HepG2 (cell line): ENCODE measurements around the gene SFXN2. TPM values are rescaled to one million over a fixed set of nuclear protein-coding genes. Genes with fewer than 3 reads are reported as not detected.

ENCODE experiments used
- AGO2 ChIP-seq: fragments of 200-400 bp; formaldehyde crosslinking; optimal IDR thresholded peaks from 2 replicates; pipeline ENCODE3; 2017; ENCODE audit warnings: mild to moderate bottlenecking, low read depth, low read length, moderate library complexity
- ARHGAP35 ChIP-seq: sonication (generic); formaldehyde crosslinking; IDR thresholded peaks from 2 replicates; pipeline ENCODE4 v1.9.0; 2022; ENCODE audit warnings: mild to moderate bottlenecking, inconsistent platforms, moderate library complexity, missing genetic modification reagents, borderline replicate concordance
- HDAC1 ChIP-seq: sonication (generic); formaldehyde crosslinking; IDR thresholded peaks from 2 replicates; pipeline ENCODE4 v1.5.1; 2020; ENCODE audit warnings: mild to moderate bottlenecking, missing genetic modification reagents
- JUN ChIP-seq: sonication (generic); formaldehyde crosslinking; IDR thresholded peaks from 2 replicates; pipeline ENCODE4 v1.4.0; 2020; ENCODE audit warnings: mild to moderate bottlenecking, missing genetic modification reagents
- MTF2 ChIP-seq: sonication (generic); formaldehyde crosslinking; IDR thresholded peaks from 2 replicates; pipeline ENCODE4 v1.5.0; 2020; ENCODE audit warnings: missing genetic modification reagents, borderline replicate concordance
- NCOA1 ChIP-seq: sonication (generic); formaldehyde crosslinking; IDR thresholded peaks from 2 replicates; pipeline ENCODE4 v1.9.0; 2021; ENCODE audit warnings: missing genetic modification reagents
- NR2F1 ChIP-seq, 2 experiments: fragments of 450-650 bp in 1 of 2; formaldehyde crosslinking in 1 of 2; IDR thresholded peaks; 2 replicates each; pipeline versions ENCODE4 v1.5.0 to v1.6.1; 2016 to 2020; ENCODE audit warnings: mild to moderate bottlenecking in 1 of 2, missing compliant biosample characterization in 1 of 2, missing genetic modification reagents in 1 of 2, moderate library complexity in 1 of 2
- RBM39 ChIP-seq: fragments of 200-400 bp; formaldehyde crosslinking; IDR thresholded peaks from one replicate; pipeline ENCODE4 v1.6.1; 2018; ENCODE audit warnings: antibody characterized with exemption, mild to moderate bottlenecking, low read depth, low read length; ENCODE audit not compliant: poor library complexity, severe bottlenecking
- TBX2 ChIP-seq: sonication (generic); formaldehyde crosslinking; IDR thresholded peaks from 2 replicates; pipeline ENCODE4 v1.5.0; 2020; ENCODE audit warnings: missing genetic modification reagents, mild to moderate bottlenecking, borderline replicate concordance
- YEATS2 ChIP-seq: sonication (generic); formaldehyde crosslinking; IDR thresholded peaks from 2 replicates; pipeline ENCODE4 v1.4.0; 2020; ENCODE audit warnings: missing genetic modification reagents, borderline replicate concordance
- ZBTB7B ChIP-seq: sonication (generic); formaldehyde crosslinking; IDR thresholded peaks from 2 replicates; pipeline ENCODE4 v1.4.0; 2020; ENCODE audit warnings: missing genetic modification reagents
- ZNF614 ChIP-seq: IDR thresholded peaks from 2 replicates; pipeline ENCODE4 v1.6.1; 2018; ENCODE audit warnings: missing biosample characterization, missing genetic modification reagents, inconsistent platforms, borderline replicate concordance
- polyA plus RNA-seq, 8 experiments: library from polyadenylated mRNA; depleted of rRNA in 3 of 8; stranded (reverse) in 7 of 8; unstranded in 1 of 8; fragments of >200 nt; fragmentation: Illumina TruSeq in 4 of 8; extraction: Trizol in 4 of 8; gene quantifications; 2 replicates each; pipeline versions ENCODE4 v1.2.1 to v1.2.3, GENCODE V29; 2011 to 2016; ENCODE audit warnings: low read depth in 4 of 8, missing spikeins in 1 of 8, mixed read lengths in 1 of 8; ENCODE audit not compliant: insufficient read depth in 1 of 8
- total RNA-seq, 5 experiments: library from RNA; depleted of rRNA; stranded (reverse); fragments of >200 nt; fragmentation: Illumina TruSeq; extraction: Trizol; gene quantifications; 2 replicates each; pipeline ENCODE4 v1.2.3, GENCODE V29; 2016; ENCODE audit warnings: low read depth in 1 of 5
- TF ChIP-seq, protein P1 (sequence below): IDR thresholded peaks from 2 replicates; pipeline ENCODE4 v1.6.1; 2016; ENCODE audit warnings: low read depth
- TF ChIP-seq, protein P2 (sequence below): sonication (generic); formaldehyde crosslinking; IDR thresholded peaks from 2 replicates; pipeline ENCODE4 v1.5.1; 2020; ENCODE audit warnings: mild to moderate bottlenecking, missing genetic modification reagents
- TF ChIP-seq, protein P3 (sequence below): IDR thresholded peaks from 2 replicates; pipeline ENCODE4 v1.6.1; 2016; ENCODE audit warnings: missing compliant biosample characterization, missing genetic modification reagents, borderline replicate concordance
- TF ChIP-seq, protein P4 (sequence below): sonication (generic); formaldehyde crosslinking; conservative IDR thresholded peaks from 2 replicates; pipeline ENCODE4 v1.4.0; 2020; ENCODE audit warnings: mild to moderate bottlenecking, missing genetic modification reagents, moderate library complexity

Gene SFXN2
- total and polyA plus RNA-seq, 2 of the 13 experiments (the other 11 are each of a cell fraction or from before 2014, with no cell fraction given) = 12.8 to 21.1 TPM

DNA sequence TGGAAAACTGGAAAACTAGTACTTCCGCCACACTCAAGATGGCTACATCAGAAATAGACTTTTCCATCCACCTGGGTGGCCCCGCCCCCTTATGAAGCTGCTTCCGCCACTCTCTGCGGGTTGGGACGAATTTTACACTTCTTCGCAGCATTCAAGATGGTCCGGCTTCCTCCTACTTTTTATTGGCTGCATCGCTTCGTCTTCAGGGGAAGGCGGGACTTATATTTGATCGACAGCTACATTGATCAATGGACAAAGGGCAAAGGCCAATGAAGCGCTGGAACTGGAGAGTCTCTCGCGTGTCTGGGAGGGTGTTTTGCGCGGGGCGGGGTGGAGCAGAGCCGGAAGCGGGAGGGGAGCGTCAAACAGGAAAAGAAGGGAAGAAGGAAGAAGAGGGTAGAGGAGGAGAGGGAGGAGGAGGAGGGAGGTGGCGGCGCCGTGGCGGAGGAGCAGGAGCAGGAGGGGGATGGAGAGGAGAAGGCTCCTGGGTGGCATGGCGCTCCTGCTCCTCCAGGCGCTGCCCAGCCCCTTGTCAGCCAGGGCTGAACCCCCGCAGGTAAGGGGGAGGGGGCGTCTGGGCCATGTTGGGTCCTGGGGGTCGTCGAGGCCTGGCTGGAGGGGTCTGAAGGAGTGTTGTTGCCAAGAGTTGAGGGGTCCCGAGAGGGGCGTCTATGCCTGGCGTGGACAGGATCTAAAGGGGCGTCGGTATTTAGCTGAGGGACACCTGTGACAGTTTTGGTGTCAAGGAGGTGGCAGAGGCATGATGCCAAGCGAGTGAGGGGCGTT, 29.3 kb downstream of the SFXN2 start, which contains the start of gene WBP1L (continued):
- TF ChIP-seq NCOA1 = 0 out of 2 replicates have a peak, but pooled peaks have one; percentile 31
- no peak for TF ChIP-seq NR2F1 (CRISPR knock-in tag; IDR thresholded peaks at IDR 0.05)
- TF ChIP-seq TBX2 (CRISPR knock-in tag) = peak; percentile 31; the same call in 1 of the 2 replicates
- peak; percentile 74 for TF ChIP-seq HDAC1 (CRISPR knock-in tag)
- peak; percentile 85 for TF ChIP-seq AGO2
- TF ChIP-seq, protein P1, sequence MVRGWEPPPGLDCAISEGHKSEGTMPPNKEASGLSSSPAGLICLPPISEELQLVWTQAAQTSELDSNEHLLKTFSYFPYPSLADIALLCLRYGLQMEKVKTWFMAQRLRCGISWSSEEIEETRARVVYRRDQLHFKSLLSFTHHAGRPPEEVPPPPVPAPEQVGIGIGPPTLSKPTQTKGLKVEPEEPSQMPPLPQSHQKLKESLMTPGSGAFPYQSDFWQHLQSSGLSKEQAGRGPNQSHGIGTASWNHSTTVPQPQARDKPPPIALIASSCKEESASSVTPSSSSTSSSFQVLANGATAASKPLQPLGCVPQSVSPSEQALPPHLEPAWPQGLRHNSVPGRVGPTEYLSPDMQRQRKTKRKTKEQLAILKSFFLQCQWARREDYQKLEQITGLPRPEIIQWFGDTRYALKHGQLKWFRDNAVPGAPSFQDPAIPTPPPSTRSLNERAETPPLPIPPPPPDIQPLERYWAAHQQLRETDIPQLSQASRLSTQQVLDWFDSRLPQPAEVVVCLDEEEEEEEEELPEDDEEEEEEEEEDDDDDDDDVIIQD (CRISPR knock-in tag) = peak; percentile 70; the same call in 1 of the 2 replicates
- TF ChIP-seq, protein P2, sequence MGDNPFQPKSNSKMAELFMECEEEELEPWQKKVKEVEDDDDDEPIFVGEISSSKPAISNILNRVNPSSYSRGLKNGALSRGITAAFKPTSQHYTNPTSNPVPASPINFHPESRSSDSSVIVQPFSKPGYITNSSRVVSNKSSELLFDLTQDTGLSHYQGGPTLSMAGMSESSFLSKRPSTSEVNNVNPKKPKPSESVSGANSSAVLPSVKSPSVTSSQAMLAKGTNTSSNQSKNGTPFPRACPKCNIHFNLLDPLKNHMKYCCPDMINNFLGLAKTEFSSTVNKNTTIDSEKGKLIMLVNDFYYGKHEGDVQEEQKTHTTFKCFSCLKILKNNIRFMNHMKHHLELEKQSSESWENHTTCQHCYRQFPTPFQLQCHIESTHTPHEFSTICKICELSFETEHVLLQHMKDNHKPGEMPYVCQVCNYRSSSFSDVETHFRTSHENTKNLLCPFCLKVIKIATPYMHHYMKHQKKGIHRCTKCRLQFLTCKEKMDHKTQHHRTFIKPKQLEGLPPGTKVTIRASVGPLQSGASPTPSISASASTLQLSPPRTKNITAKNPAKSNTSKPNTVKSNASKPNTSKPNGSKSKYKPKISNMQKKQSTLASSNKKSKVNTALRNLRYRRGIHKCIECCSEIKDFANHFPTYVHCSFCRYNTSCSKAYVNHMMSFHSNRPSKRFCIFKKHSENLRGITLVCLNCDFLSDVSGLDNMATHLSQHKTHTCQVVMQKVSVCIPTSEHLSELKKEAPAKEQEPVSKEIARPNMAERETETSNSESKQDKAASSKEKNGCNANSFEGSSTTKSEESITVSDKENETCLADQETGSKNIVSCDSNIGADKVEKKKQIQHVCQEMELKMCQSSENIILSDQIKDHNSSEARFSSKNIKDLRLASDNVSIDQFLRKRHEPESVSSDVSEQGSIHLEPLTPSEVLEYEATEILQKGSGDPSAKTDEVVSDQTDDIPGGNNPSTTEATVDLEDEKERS (CRISPR knock-in tag) = peak; percentile 79; the same call in 1 of the 2 replicates
- TF ChIP-seq, protein P3, sequence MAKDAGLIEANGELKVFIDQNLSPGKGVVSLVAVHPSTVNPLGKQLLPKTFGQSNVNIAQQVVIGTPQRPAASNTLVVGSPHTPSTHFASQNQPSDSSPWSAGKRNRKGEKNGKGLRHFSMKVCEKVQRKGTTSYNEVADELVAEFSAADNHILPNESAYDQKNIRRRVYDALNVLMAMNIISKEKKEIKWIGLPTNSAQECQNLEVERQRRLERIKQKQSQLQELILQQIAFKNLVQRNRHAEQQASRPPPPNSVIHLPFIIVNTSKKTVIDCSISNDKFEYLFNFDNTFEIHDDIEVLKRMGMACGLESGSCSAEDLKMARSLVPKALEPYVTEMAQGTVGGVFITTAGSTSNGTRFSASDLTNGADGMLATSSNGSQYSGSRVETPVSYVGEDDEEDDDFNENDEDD = peak; percentile 72
- TF ChIP-seq JUN (CRISPR knock-in tag) = no peak
- TF ChIP-seq, protein P4, sequence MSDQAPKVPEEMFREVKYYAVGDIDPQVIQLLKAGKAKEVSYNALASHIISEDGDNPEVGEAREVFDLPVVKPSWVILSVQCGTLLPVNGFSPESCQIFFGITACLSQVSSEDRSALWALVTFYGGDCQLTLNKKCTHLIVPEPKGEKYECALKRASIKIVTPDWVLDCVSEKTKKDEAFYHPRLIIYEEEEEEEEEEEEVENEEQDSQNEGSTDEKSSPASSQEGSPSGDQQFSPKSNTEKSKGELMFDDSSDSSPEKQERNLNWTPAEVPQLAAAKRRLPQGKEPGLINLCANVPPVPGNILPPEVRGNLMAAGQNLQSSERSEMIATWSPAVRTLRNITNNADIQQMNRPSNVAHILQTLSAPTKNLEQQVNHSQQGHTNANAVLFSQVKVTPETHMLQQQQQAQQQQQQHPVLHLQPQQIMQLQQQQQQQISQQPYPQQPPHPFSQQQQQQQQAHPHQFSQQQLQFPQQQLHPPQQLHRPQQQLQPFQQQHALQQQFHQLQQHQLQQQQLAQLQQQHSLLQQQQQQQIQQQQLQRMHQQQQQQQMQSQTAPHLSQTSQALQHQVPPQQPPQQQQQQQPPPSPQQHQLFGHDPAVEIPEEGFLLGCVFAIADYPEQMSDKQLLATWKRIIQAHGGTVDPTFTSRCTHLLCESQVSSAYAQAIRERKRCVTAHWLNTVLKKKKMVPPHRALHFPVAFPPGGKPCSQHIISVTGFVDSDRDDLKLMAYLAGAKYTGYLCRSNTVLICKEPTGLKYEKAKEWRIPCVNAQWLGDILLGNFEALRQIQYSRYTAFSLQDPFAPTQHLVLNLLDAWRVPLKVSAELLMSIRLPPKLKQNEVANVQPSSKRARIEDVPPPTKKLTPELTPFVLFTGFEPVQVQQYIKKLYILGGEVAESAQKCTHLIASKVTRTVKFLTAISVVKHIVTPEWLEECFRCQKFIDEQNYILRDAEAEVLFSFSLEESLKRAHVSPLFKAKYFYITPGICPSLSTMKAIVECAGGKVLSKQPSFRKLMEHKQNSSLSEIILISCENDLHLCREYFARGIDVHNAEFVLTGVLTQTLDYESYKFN (CRISPR knock-in tag) = peak; percentile 41
- no peak for TF ChIP-seq ZBTB7B
- peak; percentile 26; the same call in 1 of the 2 replicates for TF ChIP-seq YEATS2
- TF ChIP-seq RBM39 = peak; percentile 39
- TF ChIP-seq ZNF614 (CRISPR knock-in tag) = 0 out of 2 replicates have a peak, but pooled peaks have one; percentile 32
- TF ChIP-seq MTF2 = 0 out of 2 replicates have a peak, but pooled peaks have one; percentile 52
- TF ChIP-seq ARHGAP35 = peak; percentile 51; the same call in 1 of the 2 replicates
